ENCODE results near the gene PLEKHA8. TPM values are rescaled to one million over a fixed set of nuclear protein-coding genes. Genes with fewer than 3 reads are reported as not detected.

Gene PLEKHA8
- total and polyA plus RNA-seq, 10 of the 15 experiments (the other 5 are each of a cell fraction or from before 2014, with no cell fraction given), result 1.1 to 13.2 (median 5.7) TPM

DNA sequence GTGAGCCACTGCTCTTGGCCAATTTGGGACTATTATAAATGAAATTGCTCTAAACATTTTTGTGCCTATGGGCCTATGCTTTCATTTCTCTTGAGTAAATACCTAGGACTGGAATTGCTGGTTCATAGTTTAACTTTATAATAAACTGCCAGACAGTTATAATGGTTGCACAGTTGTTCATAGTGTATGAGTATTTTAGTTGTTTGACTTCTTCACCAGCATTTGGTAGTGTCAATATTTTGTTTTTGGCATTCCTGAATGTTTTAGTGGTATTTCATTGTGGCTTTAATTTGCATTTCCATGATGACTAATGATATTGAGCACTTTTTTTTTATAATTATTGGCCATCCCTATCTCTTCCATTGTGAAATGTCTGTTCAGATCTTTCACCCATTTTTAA, 29.5 kb downstream of the PLEKHA8 start:
- Histone ChIP-seq H2AFZ (ENCODE audit: control insufficient read depth, low read depth, low read length) (no peak overlapping the region), H3K4me3 (no peak overlapping the region), H3K9me3 (replicated peaks; ENCODE audit: control insufficient read depth, insufficient read depth, low read length) (no peaks in the 10 kb centered on the region), H3K27me3 (replicated peaks in 1 of 2; ENCODE audit: control insufficient read depth in 2 of 2, insufficient read depth in 2 of 2, low read length in 1 of 2) (no peaks in the 10 kb centered on the region), H3K4me2 (ENCODE audit: control insufficient read depth, insufficient read depth) (no peak overlapping the region), H3K27ac (ENCODE audit: control insufficient read depth, insufficient read depth) (no peak overlapping the region), H3K79me2 (ENCODE audit: control insufficient read depth, insufficient read depth, low read length) (no peaks in the 10 kb centered on the region), H3K4me1 (ENCODE audit: control insufficient read depth, insufficient read depth, low read length) (no peaks in the 10 kb centered on the region), H4K20me1 (ENCODE audit: control insufficient read depth, insufficient read depth) (no peaks in the 10 kb centered on the region), H3K36me3 (ENCODE audit: control insufficient read depth in 2 of 2, insufficient read depth in 2 of 2, low read length in 1 of 2) (no peaks in the 10 kb centered on the region), H3K9ac (ENCODE audit: control insufficient read depth, insufficient read depth, low read length) (no peak overlapping the region)
- RAD21 ChIA-PET (ENCODE audit: unreplicated experiment), result no interaction called here
- TF ChIP-seq NRF1 (conservative IDR thresholded peaks at IDR 0.05; ENCODE audit: low read depth, low read length) (no peak), RB1 (IDR thresholded peaks at IDR 0.05; ENCODE audit: borderline replicate concordance) (no peak), CHD4 (IDR thresholded peaks at IDR 0.05) (no peak), IKZF1 (conservative IDR thresholded peaks at IDR 0.05) (no peak), FOXM1 (IDR thresholded peaks at IDR 0.05; ENCODE audit: low read depth, low read length) (no peak), TCF12 (IDR thresholded peaks at IDR 0.05; ENCODE audit: low read depth, low read length) (no peak), STAT1 (conservative IDR thresholded peaks at IDR 0.05) (no peak), ZNF274 (IDR thresholded peaks at IDR 0.05; ENCODE audit: insufficient read depth, insufficient read length) (no peak), EED (IDR thresholded peaks at IDR 0.05; ENCODE audit: low read depth) (no peak), SREBF2 (IDR thresholded peaks at IDR 0.05; ENCODE audit: low read length) (no peak), CEBPB (IDR thresholded peaks at IDR 0.05; ENCODE audit: borderline replicate concordance in 1 of 2, low read depth in 2 of 2, low read length in 2 of 2) (no peak), BCL11A (IDR thresholded peaks at IDR 0.05; ENCODE audit: low read depth, low read length) (no peak), ASH2L (IDR thresholded peaks at IDR 0.05; ENCODE audit: borderline replicate concordance, low read depth) (no peak), SIN3A (IDR thresholded peaks at IDR 0.05; ENCODE audit: low read depth, low read length) (no peak), IKZF2 (IDR thresholded peaks at IDR 0.05) (no peak), ESRRA (IDR thresholded peaks at IDR 0.05; ENCODE audit: low read length) (no peak)
- TF ChIP-seq, protein P1, sequence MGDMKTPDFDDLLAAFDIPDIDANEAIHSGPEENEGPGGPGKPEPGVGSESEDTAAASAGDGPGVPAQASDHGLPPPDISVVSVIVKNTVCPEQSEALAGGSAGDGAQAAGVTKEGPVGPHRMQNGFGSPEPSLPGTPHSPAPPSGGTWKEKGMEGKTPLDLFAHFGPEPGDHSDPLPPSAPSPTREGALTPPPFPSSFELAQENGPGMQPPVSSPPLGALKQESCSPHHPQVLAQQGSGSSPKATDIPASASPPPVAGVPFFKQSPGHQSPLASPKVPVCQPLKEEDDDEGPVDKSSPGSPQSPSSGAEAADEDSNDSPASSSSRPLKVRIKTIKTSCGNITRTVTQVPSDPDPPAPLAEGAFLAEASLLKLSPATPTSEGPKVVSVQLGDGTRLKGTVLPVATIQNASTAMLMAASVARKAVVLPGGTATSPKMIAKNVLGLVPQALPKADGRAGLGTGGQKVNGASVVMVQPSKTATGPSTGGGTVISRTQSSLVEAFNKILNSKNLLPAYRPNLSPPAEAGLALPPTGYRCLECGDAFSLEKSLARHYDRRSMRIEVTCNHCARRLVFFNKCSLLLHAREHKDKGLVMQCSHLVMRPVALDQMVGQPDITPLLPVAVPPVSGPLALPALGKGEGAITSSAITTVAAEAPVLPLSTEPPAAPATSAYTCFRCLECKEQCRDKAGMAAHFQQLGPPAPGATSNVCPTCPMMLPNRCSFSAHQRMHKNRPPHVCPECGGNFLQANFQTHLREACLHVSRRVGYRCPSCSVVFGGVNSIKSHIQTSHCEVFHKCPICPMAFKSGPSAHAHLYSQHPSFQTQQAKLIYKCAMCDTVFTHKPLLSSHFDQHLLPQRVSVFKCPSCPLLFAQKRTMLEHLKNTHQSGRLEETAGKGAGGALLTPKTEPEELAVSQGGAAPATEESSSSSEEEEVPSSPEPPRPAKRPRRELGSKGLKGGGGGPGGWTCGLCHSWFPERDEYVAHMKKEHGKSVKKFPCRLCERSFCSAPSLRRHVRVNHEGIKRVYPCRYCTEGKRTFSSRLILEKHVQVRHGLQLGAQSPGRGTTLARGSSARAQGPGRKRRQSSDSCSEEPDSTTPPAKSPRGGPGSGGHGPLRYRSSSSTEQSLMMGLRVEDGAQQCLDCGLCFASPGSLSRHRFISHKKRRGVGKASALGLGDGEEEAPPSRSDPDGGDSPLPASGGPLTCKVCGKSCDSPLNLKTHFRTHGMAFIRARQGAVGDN (IDR thresholded peaks at IDR 0.05), result no peak
- TF ChIP-seq, protein P2, sequence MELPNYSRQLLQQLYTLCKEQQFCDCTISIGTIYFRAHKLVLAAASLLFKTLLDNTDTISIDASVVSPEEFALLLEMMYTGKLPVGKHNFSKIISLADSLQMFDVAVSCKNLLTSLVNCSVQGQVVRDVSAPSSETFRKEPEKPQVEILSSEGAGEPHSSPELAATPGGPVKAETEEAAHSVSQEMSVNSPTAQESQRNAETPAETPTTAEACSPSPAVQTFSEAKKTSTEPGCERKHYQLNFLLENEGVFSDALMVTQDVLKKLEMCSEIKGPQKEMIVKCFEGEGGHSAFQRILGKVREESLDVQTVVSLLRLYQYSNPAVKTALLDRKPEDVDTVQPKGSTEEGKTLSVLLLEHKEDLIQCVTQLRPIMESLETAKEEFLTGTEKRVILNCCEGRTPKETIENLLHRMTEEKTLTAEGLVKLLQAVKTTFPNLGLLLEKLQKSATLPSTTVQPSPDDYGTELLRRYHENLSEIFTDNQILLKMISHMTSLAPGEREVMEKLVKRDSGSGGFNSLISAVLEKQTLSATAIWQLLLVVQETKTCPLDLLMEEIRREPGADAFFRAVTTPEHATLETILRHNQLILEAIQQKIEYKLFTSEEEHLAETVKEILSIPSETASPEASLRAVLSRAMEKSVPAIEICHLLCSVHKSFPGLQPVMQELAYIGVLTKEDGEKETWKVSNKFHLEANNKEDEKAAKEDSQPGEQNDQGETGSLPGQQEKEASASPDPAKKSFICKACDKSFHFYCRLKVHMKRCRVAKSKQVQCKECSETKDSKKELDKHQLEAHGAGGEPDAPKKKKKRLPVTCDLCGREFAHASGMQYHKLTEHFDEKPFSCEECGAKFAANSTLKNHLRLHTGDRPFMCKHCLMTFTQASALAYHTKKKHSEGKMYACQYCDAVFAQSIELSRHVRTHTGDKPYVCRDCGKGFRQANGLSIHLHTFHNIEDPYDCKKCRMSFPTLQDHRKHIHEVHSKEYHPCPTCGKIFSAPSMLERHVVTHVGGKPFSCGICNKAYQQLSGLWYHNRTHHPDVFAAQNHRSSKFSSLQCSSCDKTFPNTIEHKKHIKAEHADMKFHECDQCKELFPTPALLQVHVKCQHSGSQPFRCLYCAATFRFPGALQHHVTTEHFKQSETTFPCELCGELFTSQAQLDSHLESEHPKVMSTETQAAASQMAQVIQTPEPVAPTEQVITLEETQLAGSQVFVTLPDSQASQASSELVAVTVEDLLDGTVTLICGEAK (IDR thresholded peaks at IDR 0.05; ENCODE audit: borderline replicate concordance), result no peak
- TF ChIP-seq, protein P3, sequence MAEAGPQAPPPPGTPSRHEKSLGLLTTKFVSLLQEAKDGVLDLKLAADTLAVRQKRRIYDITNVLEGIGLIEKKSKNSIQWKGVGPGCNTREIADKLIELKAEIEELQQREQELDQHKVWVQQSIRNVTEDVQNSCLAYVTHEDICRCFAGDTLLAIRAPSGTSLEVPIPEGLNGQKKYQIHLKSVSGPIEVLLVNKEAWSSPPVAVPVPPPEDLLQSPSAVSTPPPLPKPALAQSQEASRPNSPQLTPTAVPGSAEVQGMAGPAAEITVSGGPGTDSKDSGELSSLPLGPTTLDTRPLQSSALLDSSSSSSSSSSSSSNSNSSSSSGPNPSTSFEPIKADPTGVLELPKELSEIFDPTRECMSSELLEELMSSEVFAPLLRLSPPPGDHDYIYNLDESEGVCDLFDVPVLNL (IDR thresholded peaks at IDR 0.05; ENCODE audit: low read depth, low read length), result no peak
- ATAC-seq (no peak), FAIRE-seq (no peak), DNase-seq (ENCODE audit: low read depth, low spot score) (no peak)
- in situ Hi-C loops (cut with MboI), result loop anchor here (25.0 kb wide), 1 partner anchor 420 kb away; no protein-coding TSS in a partner anchor
- no TSS peak for BruUV-seq (replicated peaks)
- POLR2A ChIA-PET, result no interaction called here
- CTCF ChIA-PET, result interaction anchor here (1.6 kb wide), 1 partner anchor 17 kb away, joined by 10 read pairs; no protein-coding TSS in a partner anchor
- intact Hi-C loops (cut with micrococcal nuclease; ENCODE audit: unreplicated experiment), result no loop called here
- SMC1A ChIA-PET (ENCODE audit: uncharacterized antibody, unreplicated experiment), result no interaction called here
